Kidney epithelial cell (primary cell): ENCODE results near the gene WHRN. TPM values are rescaled to one million over a fixed set of nuclear protein-coding genes. Genes with fewer than 3 reads are reported as not detected.

Experiments used
- DNase-seq: peaks from one replicate; pipeline ENCODE4 v3.0.0-alpha.2; 2010; ENCODE audit warnings: low read depth
- H3K27me3 ChIP-seq: 2 replicates; pipeline ENCODE4 v1.6.0; 2011; ENCODE audit warnings: low read length; ENCODE audit not compliant: control insufficient read depth, insufficient read depth
- H3K36me3 ChIP-seq: 2 replicates; pipeline ENCODE4 v1.5.1; 2011; ENCODE audit warnings: low read length; ENCODE audit not compliant: control insufficient read depth, insufficient read depth
- H3K4me3 ChIP-seq: 2 replicates; pipeline ENCODE4 v1.5.1; 2011; ENCODE audit warnings: low read depth, mild to moderate bottlenecking, control low read depth, low read length
- total RNA-seq: library from RNA; depleted of rRNA; stranded (reverse); fragments of >200 nt; gene quantifications from 2 replicates; pipeline ENCODE4 v1.2.3, GENCODE V29; 2015
- TF ChIP-seq, protein P1 (sequence below): IDR thresholded peaks from 2 replicates; pipeline ENCODE4 v1.5.1; 2011; ENCODE audit warnings: mild to moderate bottlenecking, moderate library complexity, low read length, control low read depth, inconsistent platforms; ENCODE audit not compliant: insufficient read depth, poor library complexity, severe bottlenecking

The WHRN gene
- total RNA-seq, 1 donor from 2014 or later: 9.2 TPM

DNA sequence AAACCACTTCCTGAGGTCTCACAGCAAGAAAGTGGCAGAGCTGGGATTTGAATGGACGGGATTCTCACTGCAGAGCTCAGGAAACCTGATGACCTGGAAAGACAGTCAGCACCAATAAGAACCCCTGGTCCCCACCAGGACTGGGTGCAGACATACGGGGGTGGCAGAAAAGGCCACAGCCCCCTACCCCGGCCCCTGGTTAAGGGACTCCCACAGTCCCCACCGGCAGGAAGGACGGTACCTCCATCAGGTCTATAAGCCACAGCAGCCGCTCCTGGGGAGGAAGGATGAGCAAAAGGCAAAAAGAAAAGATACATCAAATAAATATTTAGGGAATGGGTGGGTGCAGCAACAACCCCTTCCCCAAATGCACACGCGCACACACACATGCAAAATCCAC is 85.5 kb downstream of the WHRN start:
- Histone ChIP-seq H3K36me3 (no peaks in the 10 kb centered on the region), H3K27me3 (no peaks in the 10 kb centered on the region), H3K4me3 (no peak overlapping the region)
- DNase-seq: no peak
- TF ChIP-seq, protein P1, sequence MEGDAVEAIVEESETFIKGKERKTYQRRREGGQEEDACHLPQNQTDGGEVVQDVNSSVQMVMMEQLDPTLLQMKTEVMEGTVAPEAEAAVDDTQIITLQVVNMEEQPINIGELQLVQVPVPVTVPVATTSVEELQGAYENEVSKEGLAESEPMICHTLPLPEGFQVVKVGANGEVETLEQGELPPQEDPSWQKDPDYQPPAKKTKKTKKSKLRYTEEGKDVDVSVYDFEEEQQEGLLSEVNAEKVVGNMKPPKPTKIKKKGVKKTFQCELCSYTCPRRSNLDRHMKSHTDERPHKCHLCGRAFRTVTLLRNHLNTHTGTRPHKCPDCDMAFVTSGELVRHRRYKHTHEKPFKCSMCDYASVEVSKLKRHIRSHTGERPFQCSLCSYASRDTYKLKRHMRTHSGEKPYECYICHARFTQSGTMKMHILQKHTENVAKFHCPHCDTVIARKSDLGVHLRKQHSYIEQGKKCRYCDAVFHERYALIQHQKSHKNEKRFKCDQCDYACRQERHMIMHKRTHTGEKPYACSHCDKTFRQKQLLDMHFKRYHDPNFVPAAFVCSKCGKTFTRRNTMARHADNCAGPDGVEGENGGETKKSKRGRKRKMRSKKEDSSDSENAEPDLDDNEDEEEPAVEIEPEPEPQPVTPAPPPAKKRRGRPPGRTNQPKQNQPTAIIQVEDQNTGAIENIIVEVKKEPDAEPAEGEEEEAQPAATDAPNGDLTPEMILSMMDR: no peak

DNA sequence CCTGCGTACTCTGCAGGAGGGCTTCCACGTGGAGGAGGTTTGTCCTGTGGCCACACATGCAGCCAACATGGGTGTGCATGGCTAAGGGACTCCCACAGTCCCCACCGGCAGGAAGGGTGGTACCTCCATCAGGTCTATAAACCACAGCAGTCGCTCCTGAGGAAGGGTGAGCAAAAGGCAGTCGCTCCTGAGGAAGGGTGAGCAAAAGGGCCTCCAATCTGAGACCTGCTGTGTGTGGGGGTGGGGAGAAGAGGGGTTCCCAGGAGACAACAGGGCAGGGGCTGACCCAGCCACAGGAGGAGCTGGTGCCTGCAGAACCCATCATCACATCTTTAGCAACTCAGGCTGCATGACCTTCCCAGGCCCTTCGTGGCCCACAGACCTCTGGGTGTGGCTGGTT is 87.2 kb downstream of the WHRN start:
- Histone ChIP-seq H3K4me3 (no peak overlapping the region), H3K36me3 (no peaks in the 10 kb centered on the region), H3K27me3 (no peaks in the 10 kb centered on the region)
- TF ChIP-seq, protein P1: no peak
- DNase-seq: no peak

DNA sequence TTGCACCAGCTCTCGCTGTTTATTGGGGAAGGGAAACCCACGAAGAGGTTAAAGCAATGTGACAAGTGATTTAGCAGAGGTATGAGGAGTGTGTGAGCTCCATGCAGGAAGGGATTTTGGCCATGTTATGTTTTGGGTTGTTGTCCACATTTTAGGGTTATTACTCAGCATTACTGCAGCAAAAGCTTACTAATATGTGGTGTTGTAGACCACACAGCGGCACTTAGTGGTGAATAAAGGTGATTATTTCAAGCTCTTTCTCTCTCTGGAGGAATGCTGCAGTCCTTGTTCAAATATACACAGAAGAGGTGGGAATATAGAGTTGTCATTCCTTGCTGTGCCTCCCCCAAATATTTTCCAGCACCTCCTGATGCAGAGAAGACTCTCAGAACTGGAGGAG is 87.8 kb downstream of the WHRN start:
- H3K27me3 ChIP-seq: no peaks in the 10 kb centered on the region
- DNase-seq: no peak
- H3K4me3 ChIP-seq: no peak overlapping the region
- H3K36me3 ChIP-seq: no peaks in the 10 kb centered on the region
- TF ChIP-seq, protein P1: no peak

DNA sequence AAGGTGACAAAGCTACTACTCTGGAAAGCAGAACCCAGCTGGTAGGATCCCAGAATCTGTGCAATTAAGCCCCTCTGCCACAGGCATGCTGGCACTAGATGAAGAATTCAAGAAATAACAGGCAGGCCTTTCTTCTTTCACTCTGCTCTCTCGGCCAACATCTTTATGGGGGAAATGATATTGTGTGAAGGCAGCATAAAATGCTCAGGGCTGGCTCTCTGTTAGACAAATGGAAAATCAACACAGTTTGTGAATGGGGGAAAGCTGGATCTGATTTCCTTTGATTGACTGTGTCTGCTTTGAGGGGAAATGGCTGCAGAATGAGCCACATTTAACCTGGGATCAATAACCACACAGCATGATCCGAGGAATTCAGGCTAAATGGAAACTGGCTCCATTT is 88.4 kb downstream of the WHRN start:
- no peaks in the 10 kb centered on the region for H3K36me3 ChIP-seq
- no peak for DNase-seq
- H3K4me3 ChIP-seq: no peak overlapping the region
- TF ChIP-seq, protein P1: no peak
- no peaks in the 10 kb centered on the region for H3K27me3 ChIP-seq

DNA sequence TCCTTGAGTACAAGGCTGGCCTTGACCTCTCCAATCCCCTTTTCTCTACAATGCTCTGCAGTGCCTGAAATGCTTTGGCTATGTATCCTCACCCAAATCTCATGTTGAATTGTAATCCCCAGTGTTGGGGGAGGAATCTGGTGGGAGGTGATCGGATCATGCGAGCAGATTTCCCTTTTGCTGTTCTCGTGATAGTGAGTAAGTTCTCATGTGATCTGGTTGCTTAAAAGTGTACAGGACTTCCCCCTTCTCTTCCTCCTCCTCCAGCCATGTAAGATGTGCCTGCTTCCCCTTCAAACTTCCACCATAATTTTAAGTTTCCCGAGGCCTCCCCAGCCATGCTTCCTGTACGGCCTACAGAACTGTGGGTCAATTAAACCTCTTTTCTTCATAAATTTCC is 89.0 kb downstream of the WHRN start:
- Histone ChIP-seq H3K36me3 (no peaks in the 10 kb centered on the region), H3K4me3 (no peak overlapping the region), H3K27me3 (no peaks in the 10 kb centered on the region)
- TF ChIP-seq, protein P1: no peak
- no peak for DNase-seq

DNA sequence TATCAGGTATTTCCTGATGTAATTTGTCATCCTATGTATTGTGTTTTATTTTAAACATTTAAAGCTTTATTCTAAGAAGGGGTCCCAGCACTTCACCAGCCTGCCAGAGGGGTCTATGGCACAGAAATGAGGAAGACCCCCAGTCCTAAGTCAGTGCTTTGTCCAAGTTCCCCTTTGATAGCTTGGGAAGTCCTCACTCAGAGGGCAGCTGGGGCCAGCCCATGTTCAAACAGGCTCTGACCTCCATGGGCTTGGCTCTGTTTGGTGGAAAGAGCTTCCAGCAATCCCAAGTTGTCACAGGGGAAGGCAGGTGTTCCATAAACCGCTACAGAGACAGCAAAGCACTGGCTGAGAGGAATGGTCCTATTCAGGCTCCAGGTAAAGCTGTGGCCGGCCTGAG is 90.9 kb downstream of the WHRN start:
- H3K36me3 ChIP-seq: no peaks in the 10 kb centered on the region
- no peak for DNase-seq
- TF ChIP-seq, protein P1: no peak
- no peak overlapping the region for H3K4me3 ChIP-seq
- H3K27me3 ChIP-seq: no peaks in the 10 kb centered on the region
